ENCODE data around the gene SLC6A19. TPM values are rescaled to one million over a fixed set of nuclear protein-coding genes. Genes with fewer than 3 reads are reported as not detected.

Gene SLC6A19
- polyA plus RNA-seq, 1 of the 3 experiments (the other 2 are of a cell fraction), result not detected

DNA sequence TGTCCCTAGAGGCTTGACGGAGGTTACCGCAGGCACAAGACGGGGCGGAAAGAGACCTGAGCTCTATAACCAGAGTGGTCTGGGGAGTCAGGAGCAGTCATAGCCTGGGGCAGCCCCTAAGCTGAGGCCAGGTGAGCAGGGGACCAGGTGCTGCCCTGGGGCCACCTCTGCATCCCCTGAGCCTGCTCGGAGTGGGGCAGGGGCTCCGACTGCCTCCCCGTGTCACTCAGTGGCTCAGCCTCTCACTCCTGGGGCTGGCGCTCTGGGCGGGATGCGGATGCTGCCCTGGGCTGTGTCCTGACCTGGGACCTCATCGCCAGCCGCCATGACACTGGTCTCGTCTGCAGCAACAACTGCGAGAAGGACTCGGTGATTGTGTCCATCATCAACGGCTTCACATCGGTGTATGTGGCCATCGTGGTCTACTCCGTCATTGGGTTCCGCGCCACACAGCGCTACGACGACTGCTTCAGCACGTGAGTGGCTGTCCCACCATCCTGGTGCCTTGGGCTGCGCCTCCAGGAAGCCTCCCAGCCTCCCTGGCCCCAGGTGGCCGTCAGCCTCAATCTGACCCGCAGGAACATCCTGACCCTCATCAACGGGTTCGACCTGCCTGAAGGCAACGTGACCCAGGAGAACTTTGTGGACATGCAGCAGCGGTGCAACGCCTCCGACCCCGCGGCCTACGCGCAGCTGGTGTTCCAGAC is 15.0 kb downstream of the SLC6A19 start:
- ChIA-PET CTCF (interaction anchor here (0.9 kb wide), 1 partner anchor 12 kb away, joined by 3 read pairs; no protein-coding TSS in a partner anchor), POLR2A (no interaction called here)
- Histone ChIP-seq H3F3A (replicated peaks; ENCODE audit: insufficient read depth) (no peaks in the 10 kb centered on the region), H3K9me3 (no peaks in the 10 kb centered on the region), H3K79me2 (ENCODE audit: insufficient read depth) (no peaks in the 10 kb centered on the region), H3K9me2 (no peaks in the 10 kb centered on the region), H3K27me3 (ENCODE audit: insufficient read depth) (no peaks in the 10 kb centered on the region; the same call in 1 of the 2 replicates), H3K27ac (ENCODE audit: low read depth in 2 of 2, low read length in 1 of 2) (no peak overlapping the region), H2AFZ (ENCODE audit: low read depth) (no peak overlapping the region), H3K4me1 (ENCODE audit: control insufficient read depth in 1 of 2, insufficient read depth in 2 of 2, low read depth in 1 of 2, low read length in 1 of 2) (no peaks in the 10 kb centered on the region), H4K20me1 (ENCODE audit: insufficient read depth) (no peaks in the 10 kb centered on the region), H3K4me2 (no peak overlapping the region), H3K9ac (no peak overlapping the region), H3K36me3 (replicated peaks in 1 of 2; ENCODE audit: control insufficient read depth in 1 of 2, insufficient read depth in 2 of 2, low read length in 1 of 2) (no peaks in the 10 kb centered on the region), H3K4me3 (ENCODE audit: low read depth in 2 of 2, low read length in 1 of 2) (no peak overlapping the region)
- TF ChIP-seq, protein P1, sequence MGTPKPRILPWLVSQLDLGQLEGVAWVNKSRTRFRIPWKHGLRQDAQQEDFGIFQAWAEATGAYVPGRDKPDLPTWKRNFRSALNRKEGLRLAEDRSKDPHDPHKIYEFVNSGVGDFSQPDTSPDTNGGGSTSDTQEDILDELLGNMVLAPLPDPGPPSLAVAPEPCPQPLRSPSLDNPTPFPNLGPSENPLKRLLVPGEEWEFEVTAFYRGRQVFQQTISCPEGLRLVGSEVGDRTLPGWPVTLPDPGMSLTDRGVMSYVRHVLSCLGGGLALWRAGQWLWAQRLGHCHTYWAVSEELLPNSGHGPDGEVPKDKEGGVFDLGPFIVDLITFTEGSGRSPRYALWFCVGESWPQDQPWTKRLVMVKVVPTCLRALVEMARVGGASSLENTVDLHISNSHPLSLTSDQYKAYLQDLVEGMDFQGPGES (IDR thresholded peaks at IDR 0.05; ENCODE audit: low read depth, low read length), result no peak
- TF ChIP-seq JUND (IDR thresholded peaks at IDR 0.05), result no peak
- TF ChIP-seq NFIC (IDR thresholded peaks at IDR 0.05; ENCODE audit: borderline replicate concordance), result no peak
- TF ChIP-seq, protein P2, sequence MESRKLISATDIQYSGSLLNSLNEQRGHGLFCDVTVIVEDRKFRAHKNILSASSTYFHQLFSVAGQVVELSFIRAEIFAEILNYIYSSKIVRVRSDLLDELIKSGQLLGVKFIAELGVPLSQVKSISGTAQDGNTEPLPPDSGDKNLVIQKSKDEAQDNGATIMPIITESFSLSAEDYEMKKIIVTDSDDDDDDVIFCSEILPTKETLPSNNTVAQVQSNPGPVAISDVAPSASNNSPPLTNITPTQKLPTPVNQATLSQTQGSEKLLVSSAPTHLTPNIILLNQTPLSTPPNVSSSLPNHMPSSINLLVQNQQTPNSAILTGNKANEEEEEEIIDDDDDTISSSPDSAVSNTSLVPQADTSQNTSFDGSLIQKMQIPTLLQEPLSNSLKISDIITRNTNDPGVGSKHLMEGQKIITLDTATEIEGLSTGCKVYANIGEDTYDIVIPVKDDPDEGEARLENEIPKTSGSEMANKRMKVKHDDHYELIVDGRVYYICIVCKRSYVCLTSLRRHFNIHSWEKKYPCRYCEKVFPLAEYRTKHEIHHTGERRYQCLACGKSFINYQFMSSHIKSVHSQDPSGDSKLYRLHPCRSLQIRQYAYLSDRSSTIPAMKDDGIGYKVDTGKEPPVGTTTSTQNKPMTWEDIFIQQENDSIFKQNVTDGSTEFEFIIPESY (IDR thresholded peaks at IDR 0.05; ENCODE audit: borderline replicate concordance, low read depth), result no peak
- no peak for TF ChIP-seq POLR2AphosphoS5 (IDR thresholded peaks at IDR 0.05; ENCODE audit: low read depth, low read length)
- TF ChIP-seq GABPA (IDR thresholded peaks at IDR 0.05; ENCODE audit: low read depth), result no peak
- TF ChIP-seq, protein P3, sequence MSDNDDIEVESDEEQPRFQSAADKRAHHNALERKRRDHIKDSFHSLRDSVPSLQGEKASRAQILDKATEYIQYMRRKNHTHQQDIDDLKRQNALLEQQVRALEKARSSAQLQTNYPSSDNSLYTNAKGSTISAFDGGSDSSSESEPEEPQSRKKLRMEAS (IDR thresholded peaks at IDR 0.05; ENCODE audit: low read depth), result no peak
- TF ChIP-seq MEF2A (IDR thresholded peaks at IDR 0.05; ENCODE audit: borderline replicate concordance, low read depth), result no peak
- TF ChIP-seq YY1 (IDR thresholded peaks at IDR 0.05; ENCODE audit: low read depth), result no peak
- no peak for TF ChIP-seq FOXM1 (IDR thresholded peaks at IDR 0.05; ENCODE audit: low read depth)
- TF ChIP-seq EP300 (IDR thresholded peaks at IDR 0.05; ENCODE audit: borderline replicate concordance in 1 of 2, low read depth in 1 of 2, low read length in 1 of 2), result no peak
- TF ChIP-seq RCOR1 (IDR thresholded peaks at IDR 0.05; ENCODE audit: low read length), result no peak
- TF ChIP-seq SMC3 (IDR thresholded peaks at IDR 0.05; ENCODE audit: low read depth, low read length), result no peak
- no peak for TF ChIP-seq EZH2phosphoT487 (IDR thresholded peaks at IDR 0.05; ENCODE audit: borderline replicate concordance, low read depth)
- no peak for TF ChIP-seq TEAD4 (IDR thresholded peaks at IDR 0.05; ENCODE audit: borderline replicate concordance, insufficient read depth)
- TF ChIP-seq ELF1 (IDR thresholded peaks at IDR 0.05), result no peak
- DNase-seq, result no peak
- WGBS (ENCODE audit: low lambda C conversion rate), result 80% methylated on average over 22 of the region's 38 CpGs

Measured in SK-N-SH (cell line).